ENCODE measurements around the gene KCNK6.

- TF ChIP-seq SPI1 (IDR thresholded peaks at IDR 0.05; ENCODE audit: low read depth, low read length) (no peak), POLR2AphosphoS5 (IDR thresholded peaks at IDR 0.05; ENCODE audit: low read depth, low read length) (no peak), POLR2A (IDR thresholded peaks at IDR 0.05; ENCODE audit: low read depth, low read length) (no peak), TAF1 (IDR thresholded peaks at IDR 0.05; ENCODE audit: low read depth, low read length) (no peak), PAX5 (IDR thresholded peaks at IDR 0.05; ENCODE audit: insufficient read depth, low read length, severe bottlenecking) (no peak), POU2F2 (IDR thresholded peaks at IDR 0.05; ENCODE audit: low read depth, low read length) (no peak)
These were observed 41.5 kb upstream of the KCNK6 start for GRCh38 chr19:38277969-38278680.

All from GM12891 (cell line).